HepG2 (cell line): ENCODE results near the gene PAFAH1B1. TPM values are rescaled to one million over a fixed set of nuclear protein-coding genes. Genes with fewer than 3 reads are reported as not detected.

ENCODE experiments used
- ATAC-seq: fragments of 200-7000 bp; cut with Tn5 transposase; 3 replicates; pipeline ENCODE4 v1.9.1; 2020; ENCODE audit warnings: mild to moderate bottlenecking, moderate library complexity
- BruUV-seq: library from RNA; stranded (reverse); fragments of 400-500 nt; replicated peaks from 2 replicates; lab custom pipeline; 2021; lab: Mats Ljungman, UMichigan
- CTCF ChIA-PET: fragments of 300-600 bp; formaldehyde crosslinking; extraction: SDS; loops from one replicate; lab custom pipeline; 2021; ENCODE audit warnings: low total read pairs, inconsistent platforms, low intra/inter-chr PET ratio; lab: Yijun Ruan, JAX
- POLR2A ChIA-PET: fragments of 350-600 bp; sonication (Branson Sonifier 250); formaldehyde crosslinking; loops from one replicate; lab custom pipeline; 2020; ENCODE audit warnings: antibody characterized with exemption, inconsistent platforms; lab: Yijun Ruan, JAX
- DNase-seq: peaks from one replicate; pipeline ENCODE4 v3.0.0-alpha.2; 2015; ENCODE audit warnings: low spot score
- FAIRE-seq: peaks from 3 replicates; lab custom pipeline; 2011; peaks lifted over from hg19 to GRCh38; lab: Jason Lieb, UNC
- H2AFZ ChIP-seq: one replicate; pipeline ENCODE4 v1.6.1; 2011; ENCODE audit warnings: low read length, inconsistent platforms
- H3K27ac ChIP-seq: fragments of 300-600 bp; 3 replicates; pipeline ENCODE4 v1.8.0; 2011; ENCODE audit warnings: mixed run types, mild to moderate bottlenecking, mixed read lengths, low read length, inconsistent platforms; ENCODE audit not compliant: insufficient read depth; ENCODE audit errors: extremely low read length
- H3K27me3 ChIP-seq, 2 experiments: fragments of 200-600 bp in 1 of 2; 2 replicates in 1 of 2; 3 replicates in 1 of 2; pipeline versions ENCODE4 v1.6.0 to v1.8.0; 2011; ENCODE audit warnings: low read length in 2 of 2, mild to moderate bottlenecking in 2 of 2, moderate library complexity in 2 of 2, inconsistent platforms in 1 of 2; ENCODE audit not compliant: insufficient read depth in 2 of 2, control insufficient read depth in 1 of 2
- H3K36me3 ChIP-seq, 2 experiments: fragments of 200-600 bp in 1 of 2; replicated peaks in 1 of 2; 2 replicates in 1 of 2; 3 replicates in 1 of 2; pipeline versions ENCODE4 v1.5.1 to v1.8.0; 2011; ENCODE audit warnings: low read length in 2 of 2, inconsistent platforms in 1 of 2; ENCODE audit not compliant: insufficient read depth in 2 of 2, control insufficient read depth in 1 of 2
- H3K4me1 ChIP-seq: 2 replicates; pipeline ENCODE4 v1.5.1; 2012; ENCODE audit warnings: low read length, inconsistent platforms; ENCODE audit not compliant: insufficient read depth
- H3K4me2 ChIP-seq: 2 replicates; pipeline ENCODE4 v1.6.0; 2011; ENCODE audit warnings: low read depth, low read length, inconsistent platforms
- H3K4me3 ChIP-seq, 3 experiments: fragments of 200-600 bp in 1 of 3; sonication (generic), shearing (Covaris generic) in 1 of 3; replicated peaks in 1 of 3; 2 replicates each; pipeline ENCODE4 v1.5.1; 2011 to 2016; ENCODE audit warnings: low read length in 3 of 3, inconsistent platforms in 2 of 3, low read depth in 2 of 3, mild to moderate bottlenecking in 2 of 3, control low read depth in 1 of 3, mixed read lengths in 1 of 3; ENCODE audit not compliant: insufficient read depth in 1 of 3
- H3K79me2 ChIP-seq: one replicate; pipeline ENCODE4 v1.6.1; 2011; ENCODE audit warnings: low read length, inconsistent platforms; ENCODE audit not compliant: insufficient read depth
- H3K9ac ChIP-seq: 2 replicates; pipeline ENCODE4 v1.6.0; 2011; ENCODE audit warnings: mild to moderate bottlenecking, low read depth, low read length, inconsistent platforms; ENCODE audit not compliant: insufficient read depth
- H3K9me3 ChIP-seq: 2 replicates; pipeline ENCODE4 v1.5.1; 2012; ENCODE audit warnings: mild to moderate bottlenecking, low read length
- H4K20me1 ChIP-seq: 2 replicates; pipeline ENCODE4 v1.6.0; 2011; ENCODE audit warnings: inconsistent platforms, mild to moderate bottlenecking, low read length, moderate library complexity; ENCODE audit not compliant: insufficient read depth
- BORCS8-MEF2B ChIP-seq: sonication (generic); formaldehyde crosslinking; IDR thresholded peaks from 2 replicates; pipeline ENCODE4 v1.8.0; 2022; ENCODE audit warnings: mild to moderate bottlenecking, missing genetic modification reagents
- CREB3 ChIP-seq: sonication (generic); formaldehyde crosslinking; IDR thresholded peaks from 2 replicates; pipeline ENCODE4 v1.5.0; 2020; ENCODE audit warnings: missing genetic modification reagents
- MAZ ChIP-seq, 2 experiments: sonication (generic) in 1 of 2; formaldehyde crosslinking in 1 of 2; IDR thresholded peaks; 2 replicates each; pipeline versions ENCODE4 v1.5.0 to v1.6.1; 2012 to 2020; ENCODE audit warnings: low read depth in 2 of 2, mild to moderate bottlenecking in 2 of 2, borderline replicate concordance in 1 of 2, improper control_type of control experiment in 1 of 2, low read length in 1 of 2, missing genetic modification reagents in 1 of 2, moderate library complexity in 1 of 2
- PCBP2 ChIP-seq: fragments of 200-400 bp; formaldehyde crosslinking; optimal IDR thresholded peaks from 2 replicates; pipeline ENCODE3; 2018; ENCODE audit warnings: low read length, low read depth; ENCODE audit not compliant: poor library complexity, severe bottlenecking
- POLR2A ChIP-seq, 2 experiments: IDR thresholded peaks; 2 replicates each; pipeline ENCODE4 v1.6.1; 2011; ENCODE audit warnings: low read depth in 2 of 2, low read length in 2 of 2, mild to moderate bottlenecking in 1 of 2, moderate library complexity in 1 of 2; ENCODE audit not compliant: insufficient read depth in 1 of 2
- YEATS4 ChIP-seq: sonication (generic); formaldehyde crosslinking; IDR thresholded peaks from 2 replicates; pipeline ENCODE4 v1.4.0; 2020; ENCODE audit warnings: missing genetic modification reagents, borderline replicate concordance
- ZBTB14 ChIP-seq: sonication (generic); formaldehyde crosslinking; IDR thresholded peaks from 2 replicates; pipeline ENCODE4 v1.4.0; 2020; ENCODE audit warnings: missing genetic modification reagents
- ZNF556 ChIP-seq: sonication (generic); formaldehyde crosslinking; IDR thresholded peaks from 2 replicates; pipeline ENCODE4 v1.4.0; 2020; ENCODE audit warnings: mild to moderate bottlenecking, missing genetic modification reagents, borderline replicate concordance
- WGBS: methylation state at CpG from one replicate; pipeline ENCODE4 v1.1.6; 2017; ENCODE audit warnings: low lambda C conversion rate; 5-methylcytosine and 5-hydroxymethylcytosine counted together
- in situ Hi-C: cut with HindIII; loops from 2 replicates; pipeline ENCODE4 v1.10.0; 2017; ENCODE audit warnings: low pct_unique_long_range_greater_than_20kb; ENCODE audit not compliant: extremely low pct_ligation_motif_present
- intact Hi-C: fragments of 100-400 bp; cut with micrococcal nuclease; formaldehyde crosslinking; loops from one replicate; pipeline ENCODE4 v1.10.0; 2022; ENCODE audit not compliant: unreplicated experiment
- polyA plus RNA-seq, 8 experiments: library from polyadenylated mRNA; depleted of rRNA in 3 of 8; stranded (reverse) in 7 of 8; unstranded in 1 of 8; fragments of >200 nt; fragmentation: Illumina TruSeq in 4 of 8; extraction: Trizol in 4 of 8; gene quantifications; 2 replicates each; pipeline versions ENCODE4 v1.2.1 to v1.2.3, GENCODE V29; 2011 to 2016; ENCODE audit warnings: low read depth in 4 of 8, missing spikeins in 1 of 8, mixed read lengths in 1 of 8; ENCODE audit not compliant: insufficient read depth in 1 of 8
- total RNA-seq, 5 experiments: library from RNA; depleted of rRNA; stranded (reverse); fragments of >200 nt; fragmentation: Illumina TruSeq; extraction: Trizol; gene quantifications; 2 replicates each; pipeline ENCODE4 v1.2.3, GENCODE V29; 2016; ENCODE audit warnings: low read depth in 1 of 5
- TF ChIP-seq, protein P1 (sequence below), 2 experiments: fragments of 450-650 bp in 1 of 2; sonication (generic) in 1 of 2; formaldehyde crosslinking in 1 of 2; IDR thresholded peaks; 2 replicates each; pipeline versions ENCODE4 v1.6.1 to v1.8.0; 2016 to 2022; ENCODE audit warnings: antibody characterized with exemption in 1 of 2, mild to moderate bottlenecking in 1 of 2, missing genetic modification reagents in 1 of 2
- TF ChIP-seq, protein P2 (sequence below): sonication (generic); formaldehyde crosslinking; IDR thresholded peaks from 2 replicates; pipeline ENCODE4 v1.8.0; 2022; ENCODE audit warnings: mild to moderate bottlenecking, missing genetic modification reagents, moderate library complexity

PAFAH1B1 gene
- total and polyA plus RNA-seq, 2 of the 13 experiments (the other 11 are each of a cell fraction or from before 2014, with no cell fraction given): 46.0 to 64.9 TPM

GRCh38 chr17:2551493-2551892 is 42.0 kb upstream of the PAFAH1B1 start:
- H3K79me2 ChIP-seq: no peaks in the 10 kb centered on the region
- no peak for ATAC-seq
- no peak overlapping the region; a peak in 1 of 6 replicates for H3K4me3 ChIP-seq
- no peaks in the 10 kb centered on the region for H3K9me3 ChIP-seq
- no peak overlapping the region for H2AFZ ChIP-seq
- no peaks in the 10 kb centered on the region for H4K20me1 ChIP-seq
- no peak for DNase-seq
- H3K36me3 ChIP-seq: no peaks in the 10 kb centered on the region
- no TSS peak for BruUV-seq
- CTCF ChIA-PET: no interaction called here
- intact Hi-C loops: no loop called here
- no peak for FAIRE-seq
- H3K27ac ChIP-seq: no peak overlapping the region
- H3K27me3 ChIP-seq: peaks cover 0 to 16% of the 10 kb centered on the region in 2 experiments; a peak in 3 of 5 replicates
- no peak overlapping the region for H3K9ac ChIP-seq
- POLR2A ChIA-PET: no interaction called here
- peak overlapping the region; percentile 7 for H3K4me2 ChIP-seq
- in situ Hi-C loops: no loop called here
- H3K4me1 ChIP-seq: peaks cover 16% of the 10 kb centered on the region; the same call in 1 of the 2 replicates
- WGBS: 37% methylated on average over 10 of the region's 10 CpGs
- no peak for TF ChIP-seq BORCS8-MEF2B
- no peak for TF ChIP-seq ZNF556
- TF ChIP-seq, protein P1, sequence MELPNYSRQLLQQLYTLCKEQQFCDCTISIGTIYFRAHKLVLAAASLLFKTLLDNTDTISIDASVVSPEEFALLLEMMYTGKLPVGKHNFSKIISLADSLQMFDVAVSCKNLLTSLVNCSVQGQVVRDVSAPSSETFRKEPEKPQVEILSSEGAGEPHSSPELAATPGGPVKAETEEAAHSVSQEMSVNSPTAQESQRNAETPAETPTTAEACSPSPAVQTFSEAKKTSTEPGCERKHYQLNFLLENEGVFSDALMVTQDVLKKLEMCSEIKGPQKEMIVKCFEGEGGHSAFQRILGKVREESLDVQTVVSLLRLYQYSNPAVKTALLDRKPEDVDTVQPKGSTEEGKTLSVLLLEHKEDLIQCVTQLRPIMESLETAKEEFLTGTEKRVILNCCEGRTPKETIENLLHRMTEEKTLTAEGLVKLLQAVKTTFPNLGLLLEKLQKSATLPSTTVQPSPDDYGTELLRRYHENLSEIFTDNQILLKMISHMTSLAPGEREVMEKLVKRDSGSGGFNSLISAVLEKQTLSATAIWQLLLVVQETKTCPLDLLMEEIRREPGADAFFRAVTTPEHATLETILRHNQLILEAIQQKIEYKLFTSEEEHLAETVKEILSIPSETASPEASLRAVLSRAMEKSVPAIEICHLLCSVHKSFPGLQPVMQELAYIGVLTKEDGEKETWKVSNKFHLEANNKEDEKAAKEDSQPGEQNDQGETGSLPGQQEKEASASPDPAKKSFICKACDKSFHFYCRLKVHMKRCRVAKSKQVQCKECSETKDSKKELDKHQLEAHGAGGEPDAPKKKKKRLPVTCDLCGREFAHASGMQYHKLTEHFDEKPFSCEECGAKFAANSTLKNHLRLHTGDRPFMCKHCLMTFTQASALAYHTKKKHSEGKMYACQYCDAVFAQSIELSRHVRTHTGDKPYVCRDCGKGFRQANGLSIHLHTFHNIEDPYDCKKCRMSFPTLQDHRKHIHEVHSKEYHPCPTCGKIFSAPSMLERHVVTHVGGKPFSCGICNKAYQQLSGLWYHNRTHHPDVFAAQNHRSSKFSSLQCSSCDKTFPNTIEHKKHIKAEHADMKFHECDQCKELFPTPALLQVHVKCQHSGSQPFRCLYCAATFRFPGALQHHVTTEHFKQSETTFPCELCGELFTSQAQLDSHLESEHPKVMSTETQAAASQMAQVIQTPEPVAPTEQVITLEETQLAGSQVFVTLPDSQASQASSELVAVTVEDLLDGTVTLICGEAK (IDR thresholded peaks at IDR 0.05): no peak
- TF ChIP-seq, protein P1 (CRISPR knock-in tag; IDR thresholded peaks at IDR 0.05): no peak
- TF ChIP-seq YEATS4 (CRISPR knock-in tag): no peak
- TF ChIP-seq MAZ (IDR thresholded peaks at IDR 0.05; ENCODE audit: borderline replicate concordance, low read depth, low read length): no peak
- no peak for TF ChIP-seq MAZ (CRISPR knock-in tag; IDR thresholded peaks at IDR 0.05; ENCODE audit: low read depth)
- no peak for TF ChIP-seq POLR2A (IDR thresholded peaks at IDR 0.05; ENCODE audit: insufficient read depth in 1 of 2, low read depth in 2 of 2, low read length in 2 of 2)
- TF ChIP-seq CREB3: no peak
- TF ChIP-seq PCBP2: no peak
- TF ChIP-seq, protein P2, sequence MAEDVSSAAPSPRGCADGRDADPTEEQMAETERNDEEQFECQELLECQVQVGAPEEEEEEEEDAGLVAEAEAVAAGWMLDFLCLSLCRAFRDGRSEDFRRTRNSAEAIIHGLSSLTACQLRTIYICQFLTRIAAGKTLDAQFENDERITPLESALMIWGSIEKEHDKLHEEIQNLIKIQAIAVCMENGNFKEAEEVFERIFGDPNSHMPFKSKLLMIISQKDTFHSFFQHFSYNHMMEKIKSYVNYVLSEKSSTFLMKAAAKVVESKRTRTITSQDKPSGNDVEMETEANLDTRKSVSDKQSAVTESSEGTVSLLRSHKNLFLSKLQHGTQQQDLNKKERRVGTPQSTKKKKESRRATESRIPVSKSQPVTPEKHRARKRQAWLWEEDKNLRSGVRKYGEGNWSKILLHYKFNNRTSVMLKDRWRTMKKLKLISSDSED (CRISPR knock-in tag): no peak
- TF ChIP-seq ZBTB14 (CRISPR knock-in tag): no peak
